H1 (cell line): ENCODE data around the gene PGD. TPM values are rescaled to one million over a fixed set of nuclear protein-coding genes. Genes with fewer than 3 reads are reported as not detected.

Source experiments
- CTCF ChIA-PET: fragments of 300-600 bp; sonication (Branson Sonifier 250); formaldehyde crosslinking; loops from one replicate; lab custom pipeline; 2021; ENCODE audit not compliant: partially characterized antibody; lab: Charles Lee
- POLR2A ChIA-PET: fragments of 300-600 bp; sonication (Branson Sonifier 250); formaldehyde crosslinking; loops from one replicate; lab custom pipeline; 2021; ENCODE audit warnings: inconsistent platforms; ENCODE audit not compliant: partially characterized antibody; lab: Charles Lee
- DNase-seq, 2 experiments: peaks; one replicate each; pipeline versions ENCODE4 v3.0.0 to v3.0.0-alpha.2; 2010 to 2022; ENCODE audit warnings: low spot score in 2 of 2, low read depth in 1 of 2, mixed read lengths in 1 of 2
- FAIRE-seq: peaks from 2 replicates; lab custom pipeline; 2011; peaks lifted over from hg19 to GRCh38; lab: Jason Lieb, UNC
- H2AFZ ChIP-seq: 2 replicates; pipeline ENCODE4 v1.8.1; 2012; ENCODE audit warnings: low read length, inconsistent platforms
- H2AK5ac ChIP-seq: 2 replicates; pipeline ENCODE4 v1.6.1; 2013; ENCODE audit warnings: low read depth, low read length
- H2BK120ac ChIP-seq: replicated peaks from 2 replicates; pipeline ENCODE3; 2013; ENCODE audit warnings: low read depth, low read length, inconsistent platforms
- H2BK12ac ChIP-seq: 2 replicates; pipeline ENCODE4 v1.6.1; 2013; ENCODE audit warnings: low read depth, low read length
- H2BK15ac ChIP-seq: 2 replicates; pipeline ENCODE4 v1.6.1; 2013; ENCODE audit warnings: low read length
- H2BK20ac ChIP-seq: 2 replicates; pipeline ENCODE4 v1.6.1; 2013; ENCODE audit warnings: low read length
- H2BK5ac ChIP-seq: 2 replicates; pipeline ENCODE4 v1.6.1; 2013; ENCODE audit warnings: low read depth, low read length
- H3K14ac ChIP-seq: 2 replicates; pipeline ENCODE4 v1.6.1; 2013; ENCODE audit warnings: inconsistent platforms; ENCODE audit not compliant: insufficient read length
- H3K18ac ChIP-seq: 2 replicates; pipeline ENCODE4 v1.6.1; 2013; ENCODE audit warnings: low read length; ENCODE audit errors: extremely low read depth
- H3K23ac ChIP-seq: 2 replicates; pipeline ENCODE4 v1.6.1; 2013; ENCODE audit warnings: inconsistent platforms; ENCODE audit not compliant: insufficient read length
- H3K23me2 ChIP-seq: 2 replicates; pipeline ENCODE4 v1.6.1; 2013; ENCODE audit warnings: low read depth, low read length
- H3K27ac ChIP-seq: 2 replicates; pipeline ENCODE4 v1.6.1; 2011; ENCODE audit warnings: low read depth, low read length, inconsistent platforms
- H3K27me3 ChIP-seq, 4 experiments: replicated peaks in 1 of 4; 1 replicate in 1 of 4; 2 replicates in 3 of 4; pipeline versions ENCODE4 v1.6.1 to v1.8.1; 2011 to 2013; ENCODE audit warnings: low read length in 3 of 4, mild to moderate bottlenecking in 3 of 4, inconsistent platforms in 2 of 4, mixed read lengths in 2 of 4, moderate library complexity in 1 of 4; ENCODE audit not compliant: control insufficient read depth in 3 of 4, insufficient read depth in 3 of 4; ENCODE audit errors: extremely low read depth in 1 of 4
- H3K36me3 ChIP-seq, 4 experiments: 2 replicates each; pipeline versions ENCODE4 v1.6.1 to v1.8.1; 2011 to 2013; ENCODE audit warnings: mild to moderate bottlenecking in 4 of 4, low read length in 3 of 4, moderate library complexity in 2 of 4, control low read depth in 1 of 4, inconsistent platforms in 1 of 4; ENCODE audit not compliant: insufficient read depth in 4 of 4, control insufficient read depth in 2 of 4
- H3K4ac ChIP-seq: replicated peaks from 2 replicates; pipeline ENCODE3; 2013; ENCODE audit warnings: low read length, low read depth, mixed read lengths, inconsistent platforms; ENCODE audit not compliant: insufficient read length
- H3K4me1 ChIP-seq, 4 experiments: replicated peaks in 1 of 4; 1 replicate in 1 of 4; 2 replicates in 3 of 4; pipeline versions ENCODE4 v1.6.1 to v1.8.1; 2011 to 2013; ENCODE audit warnings: low read length in 3 of 4, inconsistent platforms in 2 of 4, mixed read lengths in 1 of 4; ENCODE audit not compliant: insufficient read depth in 4 of 4, control insufficient read depth in 3 of 4
- H3K4me2 ChIP-seq, 2 experiments: 2 replicates each; pipeline versions ENCODE4 v1.6.1 to v1.8.1; 2011 to 2013; ENCODE audit warnings: low read depth in 2 of 2, low read length in 2 of 2, control low read depth in 1 of 2, inconsistent platforms in 1 of 2, mild to moderate bottlenecking in 1 of 2; ENCODE audit not compliant: insufficient read depth in 1 of 2
- H3K4me3 ChIP-seq, 4 experiments: fragments of 200-600, 300-600 bp in 1 of 4; sonication (generic), shearing (Covaris generic), sonication (Bioruptor Twin) in 1 of 4; 2 replicates each; pipeline versions ENCODE4 v1.5.1 to v1.8.1; 2011 to 2016; ENCODE audit warnings: low read length in 4 of 4, low read depth in 3 of 4, control low read depth in 2 of 4, inconsistent platforms in 2 of 4, mild to moderate bottlenecking in 2 of 4, mixed read lengths in 1 of 4, moderate library complexity in 1 of 4; ENCODE audit not compliant: insufficient read depth in 2 of 4; ENCODE audit errors: extremely low read depth in 1 of 4
- H3K56ac ChIP-seq: replicated peaks from 2 replicates; pipeline ENCODE3; 2013; ENCODE audit warnings: low read depth, mild to moderate bottlenecking, mixed read lengths, low read length, inconsistent platforms; ENCODE audit not compliant: insufficient read length
- H3K79me1 ChIP-seq: 2 replicates; pipeline ENCODE4 v1.6.1; 2013; ENCODE audit warnings: low read depth, low read length, control low read depth
- H3K79me2 ChIP-seq, 2 experiments: 2 replicates each; pipeline versions ENCODE4 v1.6.1 to v1.8.1; 2012 to 2013; ENCODE audit warnings: low read length in 2 of 2, mild to moderate bottlenecking in 2 of 2, inconsistent platforms in 1 of 2; ENCODE audit not compliant: insufficient read depth in 2 of 2, control insufficient read depth in 1 of 2
- H3K9ac ChIP-seq, 4 experiments: replicated peaks in 1 of 4; 1 replicate in 1 of 4; 2 replicates in 3 of 4; pipeline versions ENCODE4 v1.6.1 to v1.8.1; 2011 to 2013; ENCODE audit warnings: low read depth in 3 of 4, low read length in 3 of 4, control low read depth in 2 of 4, mild to moderate bottlenecking in 2 of 4, moderate library complexity in 2 of 4, inconsistent platforms in 1 of 4; ENCODE audit errors: extremely low read depth in 1 of 4
- H3K9me3 ChIP-seq, 2 experiments: 2 replicates each; pipeline versions ENCODE4 v1.6.1 to v1.8.1; 2012 to 2013; ENCODE audit warnings: mild to moderate bottlenecking in 2 of 2, moderate library complexity in 2 of 2, control low read depth in 1 of 2, inconsistent platforms in 1 of 2, low read depth in 1 of 2, low read length in 1 of 2, mixed read lengths in 1 of 2; ENCODE audit not compliant: insufficient read depth in 2 of 2
- H4K20me1 ChIP-seq, 2 experiments: replicated peaks in 1 of 2; 2 replicates each; pipeline versions ENCODE3 to v1.8.1; 2011 to 2013; ENCODE audit warnings: inconsistent platforms in 2 of 2, low read length in 2 of 2, mild to moderate bottlenecking in 1 of 2; ENCODE audit not compliant: insufficient read depth in 2 of 2, control insufficient read depth in 1 of 2
- H4K5ac ChIP-seq: 2 replicates; pipeline ENCODE4 v1.6.1; 2013; ENCODE audit warnings: low read length, low read depth, mixed read lengths, inconsistent platforms; ENCODE audit not compliant: insufficient read length
- H4K8ac ChIP-seq: 2 replicates; pipeline ENCODE4 v1.8.0; 2013; ENCODE audit warnings: mild to moderate bottlenecking, moderate library complexity, low read length, inconsistent platforms; ENCODE audit not compliant: insufficient read depth; ENCODE audit errors: extremely low read depth
- H4K91ac ChIP-seq: replicated peaks from 2 replicates; pipeline ENCODE3; 2013; ENCODE audit warnings: low read length, mixed read lengths, inconsistent platforms; ENCODE audit not compliant: insufficient read length
- BRCA1 ChIP-seq: IDR thresholded peaks from 2 replicates; pipeline ENCODE4 v1.6.1; 2012; ENCODE audit warnings: low read depth, low read length, improper control_type of control experiment
- KDM1A ChIP-seq: fragments of 200-600, 300-600 bp; sonication (generic); IDR thresholded peaks from 2 replicates; pipeline ENCODE4 v1.7.1; 2016; ENCODE audit warnings: mild to moderate bottlenecking, low read length, borderline replicate concordance
- SIRT6 ChIP-seq: IDR thresholded peaks from one replicate; pipeline ENCODE4 v1.7.1; 2012; ENCODE audit warnings: low read length, inconsistent platforms
- TAF7 ChIP-seq: optimal IDR thresholded peaks from 2 replicates; pipeline ENCODE3; 2011; ENCODE audit warnings: low read depth, mild to moderate bottlenecking, inconsistent platforms, low read length, moderate library complexity, borderline replicate concordance
- WGBS, 2 experiments: shearing (Covaris generic) in 1 of 2; methylation state at CpG; one replicate each; pipeline versions ENCODE4 v1.1.6 to v1.1.7; 2013 to 2015; ENCODE audit warnings: low lambda C conversion rate in 2 of 2, mixed read lengths in 2 of 2, inconsistent platforms in 1 of 2, low coverage in 1 of 2, missing lambda C conversion rate in 1 of 2; ENCODE audit not compliant: insufficient replicate concordance in 2 of 2, insufficient coverage in 1 of 2, insufficient read length in 1 of 2; ENCODE audit errors: extremely low coverage in 1 of 2, missing lambda C conversion rate in 1 of 2; 5-methylcytosine and 5-hydroxymethylcytosine counted together
- polyA plus RNA-seq, 7 experiments: library from polyadenylated mRNA; depleted of rRNA in 3 of 7; stranded (reverse) in 5 of 7; unstranded in 2 of 7; fragments of >200 nt in 5 of 7; fragments of 200-250 nt in 2 of 7; gene quantifications; 1 replicate in 5 of 7; 2 replicates in 1 of 7; 4 replicates in 1 of 7; pipeline versions ENCODE4 v1.2.1 to v1.2.3, GENCODE V29; 2011 to 2013; ENCODE audit warnings: missing spikeins in 2 of 7, mixed read lengths in 2 of 7
- total RNA-seq: library from RNA; stranded (reverse); fragmentation: NEBNext Ultra II Directional; extraction: Animal tissue kit (Norgen Biotek cat#: 25700); gene quantifications from 2 replicates; pipeline ENCODE4 v1.2.1, GENCODE V29; 2021

The PGD gene
- total and polyA plus RNA-seq, 2 of the 8 experiments (the other 6 are each of a cell fraction or from before 2014, with no cell fraction given) = 191 to 331 TPM

DNA sequence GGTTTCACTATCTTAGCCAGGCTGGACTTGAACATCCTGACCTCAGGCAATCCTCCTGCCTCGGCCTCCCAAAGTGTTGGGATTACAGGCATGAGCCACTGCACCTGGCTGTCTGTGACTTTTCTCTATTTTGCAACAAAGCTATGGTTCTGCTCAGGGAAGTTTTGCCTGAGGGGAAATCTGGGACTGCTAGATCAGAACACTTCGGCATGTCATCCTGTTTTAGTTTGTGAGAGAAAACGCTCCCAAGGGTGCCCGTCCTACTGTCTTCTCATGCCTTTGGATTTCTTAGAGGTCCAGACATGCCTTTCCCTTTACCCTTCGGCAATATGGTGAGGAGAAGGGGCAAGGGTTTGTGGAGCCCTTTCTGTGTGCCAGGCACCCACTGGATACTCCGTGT, 45.4 kb downstream of the PGD start:
- Histone ChIP-seq H3K18ac (no peak overlapping the region), H4K5ac (no peak overlapping the region), H2BK12ac (no peak overlapping the region), H3K79me2 (no peaks in the 10 kb centered on the region), H3K9me3 (no peaks in the 10 kb centered on the region), H4K91ac (no peak overlapping the region), H4K8ac (no peak overlapping the region), H3K4me3 (no peak overlapping the region), H2BK120ac (no peak overlapping the region), H3K9ac (no peak overlapping the region), H3K4ac (no peak overlapping the region), H2BK5ac (no peak overlapping the region), H3K36me3 (peaks cover 0 to 9% (median 0%) of the 10 kb centered on the region in 4 experiments; a peak in 2 of 8 replicates), H3K56ac (no peak overlapping the region), H3K23me2 (no peaks in the 10 kb centered on the region)
- no peak for DNase-seq
- POLR2A ChIA-PET = interaction anchor here (0.6 to 2.5 kb wide), 4 partner anchors 9 to 21 kb away, joined by 3 to 6 read pairs (median 5); no protein-coding TSS in a partner anchor
- no peak for FAIRE-seq
- CTCF ChIA-PET = interaction anchor here (0.7 to 2.2 kb wide), 5 partner anchors 8 to 50 kb away, joined by 3 to 10 read pairs (median 4); partner anchors contain the start of gene CENPS
- no peak for TF ChIP-seq KDM1A
- TF ChIP-seq TAF7 = no peak
- TF ChIP-seq BRCA1 = no peak
- no peak for TF ChIP-seq SIRT6
- TF ChIP-seq, all 59 proteins: peak for 0
- no peaks in the 10 kb centered on the region; the same call in 1 of the 2 replicates for H3K79me1 ChIP-seq
- H3K27me3 ChIP-seq = no peaks in the 10 kb centered on the region; a peak in 1 of 7 replicates
- no peak overlapping the region for H2AFZ ChIP-seq
- H2AK5ac ChIP-seq = no peak overlapping the region
- no peak overlapping the region for H2BK15ac ChIP-seq
- peaks cover 0 to 2% of the 10 kb centered on the region in 2 experiments for H4K20me1 ChIP-seq
- H3K4me1 ChIP-seq = no peaks in the 10 kb centered on the region
- H2BK20ac ChIP-seq = no peak overlapping the region
- no peak overlapping the region for H3K27ac ChIP-seq
- WGBS, 2 experiments = 95% methylated on average over 6 of the region's 6 CpGs; no CpG with 5 or more reads in 1 of the 2 experiments
- no peak overlapping the region for H3K4me2 ChIP-seq
- H3K23ac ChIP-seq = no peak overlapping the region
- H3K14ac ChIP-seq = no peak overlapping the region
